H1 (cell line): ENCODE results near the gene RFXAP. TPM values are rescaled to one million over a fixed set of nuclear protein-coding genes. Genes with fewer than 3 reads are reported as not detected.

Experiments
- CTCF ChIA-PET: fragments of 300-600 bp; sonication (Branson Sonifier 250); formaldehyde crosslinking; loops from one replicate; lab custom pipeline; 2021; ENCODE audit not compliant: partially characterized antibody; lab: Charles Lee
- POLR2A ChIA-PET: fragments of 300-600 bp; sonication (Branson Sonifier 250); formaldehyde crosslinking; loops from one replicate; lab custom pipeline; 2021; ENCODE audit warnings: inconsistent platforms; ENCODE audit not compliant: partially characterized antibody; lab: Charles Lee
- DNase-seq, 2 experiments: peaks; one replicate each; pipeline versions ENCODE4 v3.0.0 to v3.0.0-alpha.2; 2010 to 2022; ENCODE audit warnings: low spot score in 2 of 2, low read depth in 1 of 2, mixed read lengths in 1 of 2
- FAIRE-seq: peaks from 2 replicates; lab custom pipeline; 2011; peaks lifted over from hg19 to GRCh38; lab: Jason Lieb, UNC
- H2AFZ ChIP-seq: 2 replicates; pipeline ENCODE4 v1.8.1; 2012; ENCODE audit warnings: low read length, inconsistent platforms
- H2AK5ac ChIP-seq: 2 replicates; pipeline ENCODE4 v1.6.1; 2013; ENCODE audit warnings: low read depth, low read length
- H2BK120ac ChIP-seq: replicated peaks from 2 replicates; pipeline ENCODE3; 2013; ENCODE audit warnings: low read depth, low read length, inconsistent platforms
- H2BK12ac ChIP-seq: 2 replicates; pipeline ENCODE4 v1.6.1; 2013; ENCODE audit warnings: low read depth, low read length
- H2BK15ac ChIP-seq: 2 replicates; pipeline ENCODE4 v1.6.1; 2013; ENCODE audit warnings: low read length
- H2BK20ac ChIP-seq: 2 replicates; pipeline ENCODE4 v1.6.1; 2013; ENCODE audit warnings: low read length
- H2BK5ac ChIP-seq: 2 replicates; pipeline ENCODE4 v1.6.1; 2013; ENCODE audit warnings: low read depth, low read length
- H3K14ac ChIP-seq: 2 replicates; pipeline ENCODE4 v1.6.1; 2013; ENCODE audit warnings: inconsistent platforms; ENCODE audit not compliant: insufficient read length
- H3K18ac ChIP-seq: 2 replicates; pipeline ENCODE4 v1.6.1; 2013; ENCODE audit warnings: low read length; ENCODE audit errors: extremely low read depth
- H3K23ac ChIP-seq: 2 replicates; pipeline ENCODE4 v1.6.1; 2013; ENCODE audit warnings: inconsistent platforms; ENCODE audit not compliant: insufficient read length
- H3K23me2 ChIP-seq: 2 replicates; pipeline ENCODE4 v1.6.1; 2013; ENCODE audit warnings: low read depth, low read length
- H3K27ac ChIP-seq: 2 replicates; pipeline ENCODE4 v1.6.1; 2011; ENCODE audit warnings: low read depth, low read length, inconsistent platforms
- H3K27me3 ChIP-seq, 4 experiments: replicated peaks in 1 of 4; 1 replicate in 1 of 4; 2 replicates in 3 of 4; pipeline versions ENCODE4 v1.6.1 to v1.8.1; 2011 to 2013; ENCODE audit warnings: low read length in 3 of 4, mild to moderate bottlenecking in 3 of 4, inconsistent platforms in 2 of 4, mixed read lengths in 2 of 4, moderate library complexity in 1 of 4; ENCODE audit not compliant: control insufficient read depth in 3 of 4, insufficient read depth in 3 of 4; ENCODE audit errors: extremely low read depth in 1 of 4
- H3K36me3 ChIP-seq, 4 experiments: 2 replicates each; pipeline versions ENCODE4 v1.6.1 to v1.8.1; 2011 to 2013; ENCODE audit warnings: mild to moderate bottlenecking in 4 of 4, low read length in 3 of 4, moderate library complexity in 2 of 4, control low read depth in 1 of 4, inconsistent platforms in 1 of 4; ENCODE audit not compliant: insufficient read depth in 4 of 4, control insufficient read depth in 2 of 4
- H3K4ac ChIP-seq: replicated peaks from 2 replicates; pipeline ENCODE3; 2013; ENCODE audit warnings: low read length, low read depth, mixed read lengths, inconsistent platforms; ENCODE audit not compliant: insufficient read length
- H3K4me1 ChIP-seq, 4 experiments: replicated peaks in 1 of 4; 1 replicate in 1 of 4; 2 replicates in 3 of 4; pipeline versions ENCODE4 v1.6.1 to v1.8.1; 2011 to 2013; ENCODE audit warnings: low read length in 3 of 4, inconsistent platforms in 2 of 4, mixed read lengths in 1 of 4; ENCODE audit not compliant: insufficient read depth in 4 of 4, control insufficient read depth in 3 of 4
- H3K4me2 ChIP-seq, 2 experiments: 2 replicates each; pipeline versions ENCODE4 v1.6.1 to v1.8.1; 2011 to 2013; ENCODE audit warnings: low read depth in 2 of 2, low read length in 2 of 2, control low read depth in 1 of 2, inconsistent platforms in 1 of 2, mild to moderate bottlenecking in 1 of 2; ENCODE audit not compliant: insufficient read depth in 1 of 2
- H3K4me3 ChIP-seq, 4 experiments: fragments of 200-600, 300-600 bp in 1 of 4; sonication (generic), shearing (Covaris generic), sonication (Bioruptor Twin) in 1 of 4; 2 replicates each; pipeline versions ENCODE4 v1.5.1 to v1.8.1; 2011 to 2016; ENCODE audit warnings: low read length in 4 of 4, low read depth in 3 of 4, control low read depth in 2 of 4, inconsistent platforms in 2 of 4, mild to moderate bottlenecking in 2 of 4, mixed read lengths in 1 of 4, moderate library complexity in 1 of 4; ENCODE audit not compliant: insufficient read depth in 2 of 4; ENCODE audit errors: extremely low read depth in 1 of 4
- H3K56ac ChIP-seq: replicated peaks from 2 replicates; pipeline ENCODE3; 2013; ENCODE audit warnings: low read depth, mild to moderate bottlenecking, mixed read lengths, low read length, inconsistent platforms; ENCODE audit not compliant: insufficient read length
- H3K79me1 ChIP-seq: 2 replicates; pipeline ENCODE4 v1.6.1; 2013; ENCODE audit warnings: low read depth, low read length, control low read depth
- H3K79me2 ChIP-seq, 2 experiments: 2 replicates each; pipeline versions ENCODE4 v1.6.1 to v1.8.1; 2012 to 2013; ENCODE audit warnings: low read length in 2 of 2, mild to moderate bottlenecking in 2 of 2, inconsistent platforms in 1 of 2; ENCODE audit not compliant: insufficient read depth in 2 of 2, control insufficient read depth in 1 of 2
- H3K9ac ChIP-seq, 4 experiments: replicated peaks in 1 of 4; 1 replicate in 1 of 4; 2 replicates in 3 of 4; pipeline versions ENCODE4 v1.6.1 to v1.8.1; 2011 to 2013; ENCODE audit warnings: low read depth in 3 of 4, low read length in 3 of 4, control low read depth in 2 of 4, mild to moderate bottlenecking in 2 of 4, moderate library complexity in 2 of 4, inconsistent platforms in 1 of 4; ENCODE audit errors: extremely low read depth in 1 of 4
- H3K9me3 ChIP-seq, 2 experiments: 2 replicates each; pipeline versions ENCODE4 v1.6.1 to v1.8.1; 2012 to 2013; ENCODE audit warnings: mild to moderate bottlenecking in 2 of 2, moderate library complexity in 2 of 2, control low read depth in 1 of 2, inconsistent platforms in 1 of 2, low read depth in 1 of 2, low read length in 1 of 2, mixed read lengths in 1 of 2; ENCODE audit not compliant: insufficient read depth in 2 of 2
- H4K20me1 ChIP-seq, 2 experiments: replicated peaks in 1 of 2; 2 replicates each; pipeline versions ENCODE3 to v1.8.1; 2011 to 2013; ENCODE audit warnings: inconsistent platforms in 2 of 2, low read length in 2 of 2, mild to moderate bottlenecking in 1 of 2; ENCODE audit not compliant: insufficient read depth in 2 of 2, control insufficient read depth in 1 of 2
- H4K5ac ChIP-seq: 2 replicates; pipeline ENCODE4 v1.6.1; 2013; ENCODE audit warnings: low read length, low read depth, mixed read lengths, inconsistent platforms; ENCODE audit not compliant: insufficient read length
- H4K8ac ChIP-seq: 2 replicates; pipeline ENCODE4 v1.8.0; 2013; ENCODE audit warnings: mild to moderate bottlenecking, moderate library complexity, low read length, inconsistent platforms; ENCODE audit not compliant: insufficient read depth; ENCODE audit errors: extremely low read depth
- H4K91ac ChIP-seq: replicated peaks from 2 replicates; pipeline ENCODE3; 2013; ENCODE audit warnings: low read length, mixed read lengths, inconsistent platforms; ENCODE audit not compliant: insufficient read length
- FOSL1 ChIP-seq: IDR thresholded peaks from 2 replicates; pipeline ENCODE4 v1.6.1; 2011; ENCODE audit warnings: mild to moderate bottlenecking, low read depth, low read length, moderate library complexity; ENCODE audit not compliant: insufficient read depth
- PHF8 ChIP-seq: fragments of 200-600 bp; sonication (generic); conservative IDR thresholded peaks from 2 replicates; pipeline ENCODE4 v1.7.1; 2012; ENCODE audit warnings: low read depth, mild to moderate bottlenecking, inconsistent platforms, low read length, moderate library complexity
- RBBP5 ChIP-seq: IDR thresholded peaks from 2 replicates; pipeline ENCODE4 v1.7.1; 2012; ENCODE audit warnings: low read depth, mild to moderate bottlenecking, inconsistent platforms, low read length, moderate library complexity, borderline replicate concordance
- TEAD4 ChIP-seq: IDR thresholded peaks from 2 replicates; pipeline ENCODE4 v1.6.1; 2012; ENCODE audit warnings: low read depth, low read length, inconsistent platforms, mixed read lengths
- WGBS, 2 experiments: shearing (Covaris generic) in 1 of 2; methylation state at CpG; one replicate each; pipeline versions ENCODE4 v1.1.6 to v1.1.7; 2013 to 2015; ENCODE audit warnings: low lambda C conversion rate in 2 of 2, mixed read lengths in 2 of 2, inconsistent platforms in 1 of 2, low coverage in 1 of 2, missing lambda C conversion rate in 1 of 2; ENCODE audit not compliant: insufficient replicate concordance in 2 of 2, insufficient coverage in 1 of 2, insufficient read length in 1 of 2; ENCODE audit errors: extremely low coverage in 1 of 2, missing lambda C conversion rate in 1 of 2; 5-methylcytosine and 5-hydroxymethylcytosine counted together
- polyA plus RNA-seq, 7 experiments: library from polyadenylated mRNA; depleted of rRNA in 3 of 7; stranded (reverse) in 5 of 7; unstranded in 2 of 7; fragments of >200 nt in 5 of 7; fragments of 200-250 nt in 2 of 7; gene quantifications; 1 replicate in 5 of 7; 2 replicates in 1 of 7; 4 replicates in 1 of 7; pipeline versions ENCODE4 v1.2.1 to v1.2.3, GENCODE V29; 2011 to 2013; ENCODE audit warnings: missing spikeins in 2 of 7, mixed read lengths in 2 of 7
- total RNA-seq: library from RNA; stranded (reverse); fragmentation: NEBNext Ultra II Directional; extraction: Animal tissue kit (Norgen Biotek cat#: 25700); gene quantifications from 2 replicates; pipeline ENCODE4 v1.2.1, GENCODE V29; 2021

Gene RFXAP
- total and polyA plus RNA-seq, 2 of the 8 experiments (the other 6 are each of a cell fraction or from before 2014, with no cell fraction given): 5.2 to 11.5 TPM

- no peaks in the 10 kb centered on the region for H3K9me3 ChIP-seq
- no peaks in the 10 kb centered on the region for H3K79me1 ChIP-seq
- ChIA-PET POLR2A (no interaction called here), CTCF (interaction anchor here (0.6 to 4.8 kb wide), 4 partner anchors 8 to 559 kb away, joined by 3 to 65 read pairs (median 12); no protein-coding TSS in a partner anchor)
- H3K4me1 ChIP-seq: peaks cover 0 to 4% (median 1%) of the 10 kb centered on the region in 4 experiments; a peak in 2 of 7 replicates
- H3K36me3 ChIP-seq: no peaks in the 10 kb centered on the region
- no peak overlapping the region for H4K91ac ChIP-seq
- no peak for TF ChIP-seq PHF8
- no peak for TF ChIP-seq RBBP5
- peak; percentile 42; the same call in 1 of the 2 replicates for TF ChIP-seq TEAD4
- no peak for TF ChIP-seq FOSL1
- no peak overlapping the region for H4K5ac ChIP-seq
- H2BK12ac ChIP-seq: no peak overlapping the region
- H3K56ac ChIP-seq: no peak overlapping the region
- no peaks in the 10 kb centered on the region for H3K79me2 ChIP-seq
- FAIRE-seq (no peak), DNase-seq (no peak)
- H2AK5ac ChIP-seq: no peak overlapping the region
- no peak overlapping the region for H3K4ac ChIP-seq
- no peak overlapping the region for H2AFZ ChIP-seq
- no peak overlapping the region for H3K4me3 ChIP-seq
- no peak overlapping the region for H3K14ac ChIP-seq
- no peaks in the 10 kb centered on the region for H4K20me1 ChIP-seq
- no peak overlapping the region for H3K4me2 ChIP-seq
- no peak overlapping the region for H3K18ac ChIP-seq
- no peak overlapping the region for H2BK20ac ChIP-seq
- H3K23ac ChIP-seq: no peak overlapping the region
- H2BK15ac ChIP-seq: no peak overlapping the region
- no peak overlapping the region for H4K8ac ChIP-seq
- no peaks in the 10 kb centered on the region for H3K23me2 ChIP-seq
- H2BK120ac ChIP-seq: no peak overlapping the region
- no peak overlapping the region for H3K27ac ChIP-seq
- 86% methylated on average over 6 of the region's 6 CpGs; no CpG with 5 or more reads in 1 of the 2 experiments for WGBS, 2 experiments
- H3K9ac ChIP-seq: no peak overlapping the region
- no peak overlapping the region for H2BK5ac ChIP-seq
- no peaks in the 10 kb centered on the region for H3K27me3 ChIP-seq
These were observed 43.1 kb downstream of the RFXAP start for GRCh38 chr13:36862002-36862685.
